ENCODE data around the gene FKBP11.
"Not testable (repeated sequence)": the region's sequence is repeated elsewhere in the genome, so short reads cannot be mapped to it uniquely, and the experiment has no call there.

Gene FKBP11

GRCh38 chr12:48954841-48955501 lies 29.7 kb upstream of the FKBP11 start:
- DNase-seq: no peak

- no peak for DNase-seq
Observed at GRCh38 chr12:48954061-48954460, 28.8 kb upstream of the FKBP11 start.

GRCh38 chr12:48952691-48953090 lies 27.4 kb upstream of the FKBP11 start:
- no peak for DNase-seq

- no peak for DNase-seq
Observed at GRCh38 chr12:48947727-48948126, 22.4 kb upstream of the FKBP11 start.

GRCh38 chr12:48946943-48947342 lies 21.7 kb upstream of the FKBP11 start:
- no peak for DNase-seq

- no peak for DNase-seq
Observed at GRCh38 chr12:48946205-48946604, 20.9 kb upstream of the FKBP11 start.

GRCh38 chr12:48943221-48943620 lies 17.9 kb upstream of the FKBP11 start:
- DNase-seq: no peak

- no peak for DNase-seq
Observed at GRCh38 chr12:48940181-48940580, 14.9 kb upstream of the FKBP11 start.

GRCh38 chr12:48938805-48939204 lies 13.5 kb upstream of the FKBP11 start:
- DNase-seq: no peak

GRCh38 chr12:48937170-48937569 lies 11.9 kb upstream of the FKBP11 start:
- no peak for DNase-seq

GRCh38 chr12:48936379-48936979 lies 11.2 kb upstream of the FKBP11 start:
- peak in 1 of 2 experiments; percentile 10 for DNase-seq

GRCh38 chr12:48934312-48934706 lies 9.0 kb upstream of the FKBP11 start:
- no peak for DNase-seq

GRCh38 chr12:48933664-48934311 lies 8.5 kb upstream of the FKBP11 start:
- no peak for DNase-seq

GRCh38 chr12:48932878-48933277 lies 7.6 kb upstream of the FKBP11 start:
- DNase-seq: no peak

- no peak for DNase-seq
Observed at GRCh38 chr12:48930475-48930874, 5.2 kb upstream of the FKBP11 start.

GRCh38 chr12:48929551-48929950 lies 4.3 kb upstream of the FKBP11 start:
- DNase-seq: no peak

- DNase-seq: no peak
Observed at GRCh38 chr12:48927261-48927660, 2.0 kb upstream of the FKBP11 start.

- DNase-seq: peak; percentile 11 to 19
Observed at GRCh38 chr12:48924617-48925303, 532 bp downstream of the FKBP11 start.

- DNase-seq: no peak
Observed at GRCh38 chr12:48923117-48923516, 2.2 kb downstream of the FKBP11 start.

- no peak for DNase-seq
Observed at GRCh38 chr12:48917857-48918537, 7.3 kb downstream of the FKBP11 start.

GRCh38 chr12:48910196-48910595 lies 15.1 kb downstream of the FKBP11 start:
- DNase-seq: no peak

- not testable (repeated sequence) for DNase-seq
Observed at GRCh38 chr12:48909698-48910097, 15.6 kb downstream of the FKBP11 start.

GRCh38 chr12:48907245-48907644 lies 18.0 kb downstream of the FKBP11 start:
- no peak for DNase-seq

All from NCI-H187 (cell line).